Nephron progenitor cell (in vitro differentiated cells): ENCODE data around the gene GTF3C5.

Experiments used
- DNase-seq: peaks from one replicate; pipeline ENCODE4 v3.0.0; 2021
- H3K27ac Mint-ChIP-seq: 2 replicates; pipeline ENCODE4 v1.8.0; 2021; ENCODE audit warnings: mild to moderate bottlenecking, moderate library complexity, mixed read lengths
- H3K27me3 Mint-ChIP-seq: 2 replicates; pipeline ENCODE4 v1.8.0; 2021; ENCODE audit warnings: mild to moderate bottlenecking, low read depth, mixed read lengths; ENCODE audit not compliant: poor library complexity
- H3K36me3 Mint-ChIP-seq: 2 replicates; pipeline ENCODE4 v1.8.0; 2021; ENCODE audit warnings: low read depth, mixed read lengths
- H3K4me1 Mint-ChIP-seq: 2 replicates; pipeline ENCODE4 v1.8.0; 2021; ENCODE audit warnings: mixed read lengths
- H3K4me3 Mint-ChIP-seq: 2 replicates; pipeline ENCODE4 v1.8.0; 2021; ENCODE audit warnings: mild to moderate bottlenecking, moderate library complexity, mixed read lengths
- H3K9me3 Mint-ChIP-seq: 2 replicates; pipeline ENCODE4 v1.8.0; 2021; ENCODE audit warnings: mild to moderate bottlenecking, moderate library complexity, mixed read lengths
- TF ChIP-seq, protein P1 (sequence below): fragments of 200-600 bp; sonication (generic); IDR thresholded peaks from 2 replicates; pipeline ENCODE4 v1.5.0; 2021; ENCODE audit warnings: antibody characterized with exemption

The GTF3C5 gene

DNA sequence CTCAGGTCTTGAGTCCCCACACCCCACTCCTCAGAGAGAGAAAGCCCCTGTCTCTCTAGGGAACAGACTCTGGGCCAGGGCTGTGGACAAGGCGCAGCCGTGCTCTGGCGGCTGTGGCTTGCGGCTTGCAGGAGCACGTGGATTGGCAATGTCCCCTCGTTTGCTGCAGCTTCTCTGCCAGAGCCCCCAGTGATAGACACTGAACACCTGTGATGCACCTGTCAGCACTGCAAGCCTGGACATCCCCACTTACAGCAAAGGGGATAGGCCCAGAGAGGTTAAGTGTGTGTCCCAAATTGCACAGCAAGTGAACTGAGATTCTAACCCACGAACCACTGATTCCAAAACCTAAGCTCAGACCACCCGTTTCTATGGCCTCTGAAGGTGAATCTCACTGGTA is 45.3 kb upstream of the GTF3C5 start:
- H3K9me3 Mint-ChIP-seq: no peaks in the 10 kb centered on the region
- peaks cover 51% of the 10 kb centered on the region for H3K27me3 Mint-ChIP-seq
- H3K36me3 Mint-ChIP-seq: no peaks in the 10 kb centered on the region
- H3K4me1 Mint-ChIP-seq: peaks cover 10% of the 10 kb centered on the region
- H3K27ac Mint-ChIP-seq: no peak overlapping the region
- H3K4me3 Mint-ChIP-seq: no peak overlapping the region
- TF ChIP-seq, protein P1, sequence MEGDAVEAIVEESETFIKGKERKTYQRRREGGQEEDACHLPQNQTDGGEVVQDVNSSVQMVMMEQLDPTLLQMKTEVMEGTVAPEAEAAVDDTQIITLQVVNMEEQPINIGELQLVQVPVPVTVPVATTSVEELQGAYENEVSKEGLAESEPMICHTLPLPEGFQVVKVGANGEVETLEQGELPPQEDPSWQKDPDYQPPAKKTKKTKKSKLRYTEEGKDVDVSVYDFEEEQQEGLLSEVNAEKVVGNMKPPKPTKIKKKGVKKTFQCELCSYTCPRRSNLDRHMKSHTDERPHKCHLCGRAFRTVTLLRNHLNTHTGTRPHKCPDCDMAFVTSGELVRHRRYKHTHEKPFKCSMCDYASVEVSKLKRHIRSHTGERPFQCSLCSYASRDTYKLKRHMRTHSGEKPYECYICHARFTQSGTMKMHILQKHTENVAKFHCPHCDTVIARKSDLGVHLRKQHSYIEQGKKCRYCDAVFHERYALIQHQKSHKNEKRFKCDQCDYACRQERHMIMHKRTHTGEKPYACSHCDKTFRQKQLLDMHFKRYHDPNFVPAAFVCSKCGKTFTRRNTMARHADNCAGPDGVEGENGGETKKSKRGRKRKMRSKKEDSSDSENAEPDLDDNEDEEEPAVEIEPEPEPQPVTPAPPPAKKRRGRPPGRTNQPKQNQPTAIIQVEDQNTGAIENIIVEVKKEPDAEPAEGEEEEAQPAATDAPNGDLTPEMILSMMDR: no peak
- no peak for DNase-seq

DNA sequence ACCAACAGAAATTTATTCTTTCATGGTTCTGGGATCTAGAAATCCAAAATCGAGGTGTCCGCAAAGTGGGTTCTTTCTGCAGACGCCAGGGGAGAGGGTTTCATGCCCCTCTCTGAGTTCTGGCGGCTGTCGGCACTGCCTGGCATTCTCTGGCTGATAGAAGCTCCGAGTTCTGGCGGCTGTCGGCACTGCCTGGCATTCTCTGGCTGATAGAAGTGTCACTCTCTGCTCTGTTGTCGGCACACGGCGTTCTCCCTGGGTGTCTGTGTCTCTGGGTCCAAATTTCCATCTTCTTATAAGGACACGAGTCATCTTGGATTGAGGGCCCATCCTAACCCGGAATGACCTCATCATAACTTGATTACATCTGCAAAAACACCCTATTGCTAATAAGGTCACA is 44.7 kb upstream of the GTF3C5 start:
- Mint-ChIP-seq H3K27me3 (peaks cover 45% of the 10 kb centered on the region), H3K4me1 (peaks cover 10% of the 10 kb centered on the region), H3K4me3 (no peak overlapping the region), H3K36me3 (no peaks in the 10 kb centered on the region), H3K27ac (no peak overlapping the region), H3K9me3 (no peaks in the 10 kb centered on the region)
- DNase-seq: no peak
- TF ChIP-seq, protein P1: no peak

DNA sequence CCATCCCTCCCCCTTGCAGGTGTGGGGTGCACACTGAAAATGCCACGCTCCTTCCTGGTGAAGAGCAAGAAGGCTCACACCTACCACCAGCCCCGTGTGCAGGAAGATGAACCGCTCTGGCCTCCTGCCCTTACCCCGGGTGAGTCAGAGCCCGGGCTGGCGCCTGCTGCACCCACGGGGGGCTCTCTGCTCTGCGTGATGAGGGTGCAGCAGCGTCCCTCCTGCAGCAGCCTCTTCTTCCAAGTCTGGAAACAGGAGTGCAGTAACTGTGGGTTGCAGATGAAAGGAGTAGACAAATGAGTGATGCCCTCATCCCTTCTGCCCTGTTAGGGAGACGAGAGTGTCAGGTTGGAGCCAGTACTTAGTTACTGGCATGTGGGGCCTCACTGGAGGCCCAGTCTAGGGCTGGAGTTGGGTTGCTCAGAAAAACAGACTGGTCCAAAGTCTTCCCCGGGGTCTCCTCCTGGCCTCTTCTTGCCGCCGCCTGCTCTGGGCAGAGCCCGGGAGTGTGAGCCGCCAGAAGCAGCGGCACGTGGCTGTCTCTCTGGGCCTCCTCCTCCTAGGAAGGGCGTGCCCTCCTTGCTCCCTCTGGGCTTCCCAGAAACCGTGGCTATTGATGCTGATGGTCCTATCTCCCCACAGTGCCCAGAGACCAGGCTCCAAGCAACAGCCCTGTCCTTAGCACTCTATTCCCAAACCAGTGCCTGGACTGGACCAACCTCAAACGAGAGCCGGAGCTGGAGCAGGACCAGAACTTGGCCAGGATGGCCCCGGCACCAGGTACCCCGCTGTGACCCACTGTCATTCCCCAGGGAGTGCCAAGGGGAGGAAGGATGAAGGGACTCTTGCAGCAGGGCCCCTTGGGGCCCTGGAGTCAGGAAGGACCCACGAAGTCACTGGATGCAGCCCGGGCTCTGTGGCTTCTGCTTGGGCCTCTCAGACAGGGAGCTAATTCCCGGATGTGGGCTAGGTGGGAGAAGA is 43.9 kb upstream of the GTF3C5 start:
- TF ChIP-seq, protein P1: no peak
- no peak for DNase-seq
- Mint-ChIP-seq H3K9me3 (no peaks in the 10 kb centered on the region), H3K27ac (no peak overlapping the region), H3K4me3 (no peak overlapping the region), H3K27me3 (peaks cover 37% of the 10 kb centered on the region), H3K4me1 (peaks cover 16% of the 10 kb centered on the region), H3K36me3 (no peaks in the 10 kb centered on the region)

DNA sequence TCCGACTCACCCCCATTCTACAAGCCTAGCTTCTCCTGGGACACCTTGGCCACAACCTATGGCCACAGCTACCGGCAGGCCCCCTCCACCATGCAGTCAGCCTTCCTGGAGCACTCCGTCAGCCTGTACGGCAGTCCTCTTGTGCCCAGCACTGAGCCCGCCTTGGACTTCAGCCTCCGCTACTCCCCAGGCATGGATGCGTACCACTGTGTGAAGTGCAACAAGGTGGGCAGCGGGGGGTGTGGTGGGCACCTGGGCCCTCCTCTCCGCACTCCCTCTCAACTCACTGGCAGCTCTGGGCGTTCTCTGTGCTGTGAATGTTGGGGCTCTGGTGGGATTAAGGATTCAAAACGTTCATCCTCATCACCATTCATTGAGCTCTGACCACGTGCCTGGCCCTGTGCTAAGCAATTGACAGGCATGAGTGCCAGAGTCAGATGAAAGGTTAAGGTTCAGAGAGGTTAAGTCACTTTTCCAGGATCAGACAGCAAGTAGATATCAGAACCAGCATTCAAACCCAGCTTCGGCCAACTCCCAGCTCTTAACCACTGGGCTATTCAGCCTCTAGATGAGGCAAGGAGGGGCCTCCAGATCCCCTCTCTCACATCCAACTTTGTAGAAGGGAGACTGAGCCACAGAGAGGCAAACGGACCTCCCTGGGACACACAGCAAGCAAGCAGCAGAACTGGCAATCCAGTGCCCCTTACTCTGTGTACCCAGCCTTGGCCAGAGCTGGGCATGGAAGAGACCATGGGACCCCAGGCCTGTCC is 42.4 kb upstream of the GTF3C5 start:
- peaks cover 24% of the 10 kb centered on the region for H3K4me1 Mint-ChIP-seq
- peaks cover 26% of the 10 kb centered on the region for H3K27me3 Mint-ChIP-seq
- TF ChIP-seq, protein P1: no peak
- H3K9me3 Mint-ChIP-seq: no peaks in the 10 kb centered on the region
- no peak overlapping the region for H3K4me3 Mint-ChIP-seq
- H3K27ac Mint-ChIP-seq: no peak overlapping the region
- no peaks in the 10 kb centered on the region for H3K36me3 Mint-ChIP-seq
- no peak for DNase-seq

DNA sequence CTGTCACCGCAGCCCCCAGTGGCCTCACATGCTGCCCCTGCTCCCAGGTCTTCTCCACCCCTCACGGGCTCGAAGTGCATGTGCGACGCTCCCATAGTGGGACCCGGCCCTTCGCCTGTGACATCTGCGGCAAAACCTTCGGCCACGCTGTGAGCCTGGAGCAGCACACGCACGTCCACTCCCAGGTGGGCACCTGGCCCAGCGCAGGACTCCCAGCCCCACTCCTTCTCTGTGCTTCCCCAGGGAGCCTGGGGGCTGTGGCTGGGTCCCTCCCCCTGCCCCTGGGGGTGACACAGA is 41.8 kb upstream of the GTF3C5 start:
- no peaks in the 10 kb centered on the region for H3K36me3 Mint-ChIP-seq

More for the DNA sequence above, 41.8 kb upstream of the GTF3C5 start:
- no peak for DNase-seq
- Mint-ChIP-seq H3K4me3 (no peak overlapping the region), H3K4me1 (peaks cover 29% of the 10 kb centered on the region), H3K27me3 (peaks cover 24% of the 10 kb centered on the region), H3K27ac (no peak overlapping the region), H3K9me3 (no peaks in the 10 kb centered on the region)
- TF ChIP-seq, protein P1: no peak
